ENCODE data around the gene RHOB.

Gene RHOB

GRCh38 chr2:20439503-20439902, 7.4 kb upstream of the RHOB start:
- DNase-seq: no peak

GRCh38 chr2:20440001-20440560, 6.8 kb upstream of the RHOB start:
- DNase-seq: no peak

- no peak for DNase-seq
Measured at GRCh38 chr2:20443276-20443920, 3.5 kb upstream of the RHOB start.

GRCh38 chr2:20444101-20444992, 2.5 kb upstream of the RHOB start:
- DNase-seq: no peak

- DNase-seq: no peak
Measured at GRCh38 chr2:20444993-20445910, 1.6 kb upstream of the RHOB start.

GRCh38 chr2:20446255-20446916, 488 bp upstream of the RHOB start:
- no peak for DNase-seq

- DNase-seq: peak; percentile 12
Measured at GRCh38 chr2:20447437-20448245, 767 bp downstream of the RHOB start.

GRCh38 chr2:20448246-20448976, 1.5 kb downstream of the RHOB start:
- no peak for DNase-seq

- no peak for DNase-seq
Measured at GRCh38 chr2:20448977-20449306, 2.1 kb downstream of the RHOB start.

GRCh38 chr2:20449501-20450200, 2.8 kb downstream of the RHOB start:
- no peak for DNase-seq

GRCh38 chr2:20450201-20450999, 3.5 kb downstream of the RHOB start:
- no peak for DNase-seq

- no peak for DNase-seq
Measured at GRCh38 chr2:20451000-20451290, 4.1 kb downstream of the RHOB start.

GRCh38 chr2:20451341-20451740, 4.5 kb downstream of the RHOB start:
- no peak for DNase-seq

- no peak for DNase-seq
Measured at GRCh38 chr2:20451761-20452499, 5.1 kb downstream of the RHOB start.

GRCh38 chr2:20452551-20452950, 5.7 kb downstream of the RHOB start:
- no peak for DNase-seq

- DNase-seq: no peak
Measured at GRCh38 chr2:20453087-20453486, 6.2 kb downstream of the RHOB start.

GRCh38 chr2:20454036-20454981, 7.4 kb downstream of the RHOB start:
- DNase-seq: no peak
